NCI-H446 (cell line): ENCODE measurements around the gene DNM3.

Source experiments
- DNase-seq, 2 experiments: peaks; one replicate each; lab custom pipeline; 2025; lab: John Stamatoyannopoulos, UW

DNM3 gene

GRCh38 chr1:172238965-172239364 is 397.7 kb downstream of the DNM3 start:
- DNase-seq: no peak

DNA sequence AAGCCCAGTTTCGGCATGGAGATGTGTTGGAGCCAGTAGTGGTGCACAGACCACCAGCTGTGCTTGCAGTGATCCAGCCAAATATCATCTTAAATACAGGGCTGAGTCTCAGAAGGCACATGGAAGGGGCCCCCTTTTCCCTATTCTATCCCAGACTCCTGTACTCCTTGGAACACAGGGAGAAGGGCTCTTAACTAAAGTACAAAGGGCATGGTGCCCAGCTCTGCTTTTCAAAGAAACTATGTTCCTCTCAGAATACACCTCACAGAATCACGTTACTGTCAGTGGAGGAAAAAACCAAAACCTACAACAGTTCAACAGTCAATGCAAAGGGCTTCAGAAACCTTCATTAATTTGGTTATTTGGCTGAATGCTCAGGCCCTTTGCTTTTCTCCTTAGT is 398.6 kb downstream of the DNM3 start:
- DNase-seq: peak; percentile 63 to 84

DNA sequence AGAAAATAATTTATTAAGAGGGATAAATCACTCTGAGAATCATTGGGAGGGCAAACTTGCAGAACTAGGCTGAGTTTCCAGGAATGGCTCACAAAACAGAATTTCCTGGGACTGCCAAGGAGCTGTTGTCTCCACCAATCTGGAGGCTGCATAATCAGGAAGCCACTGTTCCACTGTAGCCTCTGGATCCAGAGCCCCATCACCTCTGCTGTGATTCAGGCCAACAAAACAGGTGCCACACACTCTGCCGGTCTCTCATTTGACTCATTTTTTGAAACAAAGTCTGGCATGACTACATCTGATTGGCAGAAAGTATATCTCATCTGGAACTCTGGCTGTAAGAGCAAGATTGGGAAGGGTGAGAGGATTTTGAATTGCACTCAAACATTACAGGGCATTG is 400.2 kb downstream of the DNM3 start:
- peak in 1 of 2 experiments; percentile 42 for DNase-seq

DNA sequence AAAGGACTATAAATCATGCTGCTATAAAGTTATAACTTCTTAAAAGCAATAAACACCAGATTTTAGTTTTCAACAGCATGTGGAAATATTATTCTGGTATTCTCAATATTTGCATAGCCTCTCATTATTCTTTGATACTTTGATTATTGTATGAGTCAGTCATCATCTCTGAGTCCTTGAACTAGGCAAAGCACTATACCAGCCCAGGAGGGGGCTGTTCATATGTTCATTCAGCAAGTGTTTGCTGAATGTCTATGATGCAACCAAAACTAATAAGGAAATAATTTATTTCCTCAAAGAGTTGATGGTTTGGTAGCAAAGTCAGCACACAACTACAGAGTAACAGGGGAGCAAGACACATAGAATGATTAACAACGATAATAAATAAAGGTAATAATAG is 403.6 kb downstream of the DNM3 start:
- no peak for DNase-seq

GRCh38 chr1:172245788-172246187 is 404.5 kb downstream of the DNM3 start:
- no peak for DNase-seq

GRCh38 chr1:172246521-172247390 is 405.5 kb downstream of the DNM3 start:
- no peak for DNase-seq

DNA sequence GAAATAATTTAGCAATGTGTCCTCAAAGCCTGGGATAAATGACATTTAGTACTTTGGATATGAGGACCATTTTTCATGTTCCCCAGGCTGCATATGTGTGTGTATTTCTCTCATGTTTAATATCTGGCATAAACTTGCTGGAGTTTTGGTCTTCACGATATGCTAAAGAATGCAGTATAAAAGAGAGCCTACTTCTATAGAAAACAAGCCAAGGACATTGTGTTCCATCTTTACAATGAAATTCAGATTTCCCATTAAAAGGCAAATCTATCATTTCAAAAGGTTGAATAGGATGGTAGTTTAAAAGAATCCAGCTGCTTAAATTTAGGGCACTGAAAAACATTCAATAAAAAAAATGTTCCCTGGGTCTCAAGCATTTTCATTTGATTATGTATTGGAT is 410.2 kb downstream of the DNM3 start:
- DNase-seq: no peak

- DNase-seq: no peak
Measured at GRCh38 chr1:172252321-172252720, 411.0 kb downstream of the DNM3 start.

DNA sequence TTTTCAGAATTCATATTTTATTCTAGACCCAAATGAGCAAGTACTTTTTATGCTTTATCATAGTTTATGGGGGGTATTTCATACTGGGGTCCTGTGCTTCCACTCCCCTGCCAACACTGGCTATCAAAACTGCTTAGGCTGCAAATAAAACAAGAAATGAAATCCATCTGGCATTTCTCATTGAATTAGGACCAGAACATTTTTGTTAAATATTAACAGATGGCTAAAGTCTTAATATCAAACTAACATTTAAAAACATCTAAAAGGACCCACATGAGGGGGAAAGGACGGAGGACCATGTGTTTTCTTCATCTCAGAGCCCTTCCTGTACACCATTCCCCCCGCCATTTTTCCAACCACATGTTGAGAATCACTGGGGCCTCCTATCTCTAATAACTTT is 411.7 kb downstream of the DNM3 start:
- no peak for DNase-seq

DNA sequence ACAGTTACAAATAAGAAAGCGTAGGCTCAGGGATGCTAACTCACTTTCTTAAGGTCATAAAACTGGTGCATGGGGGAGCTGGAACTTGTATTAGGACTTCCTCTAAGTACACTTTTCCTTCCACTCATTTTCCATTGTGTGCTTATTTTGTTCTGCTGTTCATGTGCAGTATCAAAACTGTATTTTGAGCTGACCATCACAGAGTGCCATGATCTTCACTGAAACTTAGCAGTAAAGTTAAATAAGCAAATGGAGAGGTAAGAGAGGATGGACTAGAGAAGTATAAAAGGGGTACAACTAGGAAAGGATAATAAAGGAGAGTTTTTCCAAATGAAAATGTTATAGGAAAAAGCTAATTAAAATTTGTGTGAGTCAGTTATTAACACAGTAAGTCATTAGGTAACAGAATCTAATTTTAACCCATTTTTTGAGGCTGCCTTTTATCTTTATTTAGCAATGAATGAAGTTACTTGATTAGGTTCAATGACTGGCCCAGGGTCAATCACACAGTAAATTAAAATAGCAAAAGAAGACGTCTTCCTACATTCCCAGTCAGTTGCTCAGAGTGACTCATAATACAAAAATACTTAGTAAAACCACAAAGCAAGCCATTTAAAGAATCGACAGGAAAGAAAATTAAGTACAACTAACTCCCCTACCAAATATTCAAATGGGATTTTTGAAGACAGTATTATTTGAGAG is 413.4 kb downstream of the DNM3 start:
- no peak for DNase-seq

DNA sequence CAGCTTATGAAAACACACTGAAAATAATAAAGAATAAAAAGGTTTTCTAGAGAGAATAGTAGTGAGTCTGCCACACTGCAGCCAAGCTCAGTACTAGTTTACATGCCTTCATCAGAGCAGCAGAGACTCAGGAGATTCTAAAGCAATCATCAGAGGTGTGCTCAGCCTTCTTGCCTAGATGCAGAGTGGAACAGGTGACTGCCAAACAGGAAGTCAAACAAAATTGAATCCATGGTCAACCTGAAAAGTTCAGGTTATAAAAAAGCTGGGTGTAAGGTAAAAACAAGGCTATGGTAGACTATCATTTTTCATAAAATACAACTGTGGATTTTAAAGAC is 413.9 kb downstream of the DNM3 start:
- DNase-seq: no peak

DNA sequence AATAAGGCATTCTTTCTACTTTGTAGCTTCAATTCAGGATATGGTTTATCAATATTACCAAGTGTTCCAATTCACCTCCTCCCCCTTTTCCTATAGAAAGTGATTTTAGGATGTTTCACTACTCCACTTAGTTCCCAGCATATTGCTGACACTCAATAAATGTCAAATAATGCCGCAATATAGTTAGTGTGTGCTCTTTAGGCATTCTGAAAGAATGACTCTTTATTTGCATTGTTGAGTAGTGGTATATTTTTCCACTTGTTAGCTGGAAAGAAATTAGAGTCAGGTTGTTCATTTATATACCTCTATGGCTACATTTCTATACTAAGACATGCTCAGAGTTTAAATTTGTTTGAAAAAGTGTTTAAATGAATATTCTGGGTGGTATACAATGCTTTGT is 424.6 kb downstream of the DNM3 start:
- no peak for DNase-seq

DNA sequence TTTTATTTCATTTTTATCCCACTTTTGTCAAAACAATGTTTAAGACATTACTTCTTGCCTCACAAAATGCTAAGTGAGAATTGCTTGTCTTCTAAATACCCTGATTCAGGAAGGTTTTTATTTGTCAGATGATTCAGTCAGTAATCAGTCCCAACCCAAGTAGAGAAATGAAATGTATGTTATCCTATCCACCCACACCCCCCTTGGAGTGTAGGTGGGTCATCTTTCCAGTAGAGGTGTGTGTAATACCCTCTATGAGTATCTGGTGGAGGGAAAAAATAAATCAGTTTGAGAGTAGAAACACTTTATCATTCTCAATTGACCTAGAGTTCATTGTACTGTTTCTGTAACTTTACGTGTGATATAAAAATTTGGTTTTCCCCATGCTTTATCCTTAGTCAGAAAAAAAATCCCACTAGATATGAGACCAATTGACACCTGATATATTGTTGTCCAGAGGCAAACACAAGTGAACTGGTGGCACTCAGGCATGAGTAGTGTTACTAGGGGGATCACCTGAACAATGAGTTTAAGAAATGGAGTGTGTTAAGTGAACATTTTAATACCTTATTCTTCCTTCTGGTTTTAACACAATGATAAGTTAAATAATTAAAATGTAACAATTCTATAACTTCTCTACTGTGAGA is 425.4 kb downstream of the DNM3 start:
- DNase-seq: no peak

DNA sequence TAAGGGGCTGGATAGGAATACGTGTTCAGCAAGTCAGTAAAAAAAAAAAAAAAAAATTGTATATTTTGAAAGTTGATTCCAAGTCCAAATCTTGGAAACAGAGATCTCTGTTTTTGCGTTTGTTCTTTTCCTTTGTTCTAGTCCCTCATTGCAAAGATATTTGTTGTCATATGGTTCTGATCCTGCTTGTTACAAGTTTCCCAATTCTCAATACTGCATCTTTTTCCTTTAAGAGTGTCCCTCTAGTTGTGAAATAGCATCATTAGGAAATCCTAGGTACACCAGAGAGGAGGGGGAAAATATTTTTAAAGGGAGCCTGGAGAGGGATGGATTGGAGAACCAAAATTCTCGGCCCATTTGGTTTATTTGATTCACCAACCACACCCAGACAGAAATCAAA is 426.9 kb downstream of the DNM3 start:
- DNase-seq: no peak

- DNase-seq: no peak
Measured at GRCh38 chr1:172269084-172269483, 427.8 kb downstream of the DNM3 start.

GRCh38 chr1:172269644-172270043 is 428.3 kb downstream of the DNM3 start:
- no peak for DNase-seq

DNA sequence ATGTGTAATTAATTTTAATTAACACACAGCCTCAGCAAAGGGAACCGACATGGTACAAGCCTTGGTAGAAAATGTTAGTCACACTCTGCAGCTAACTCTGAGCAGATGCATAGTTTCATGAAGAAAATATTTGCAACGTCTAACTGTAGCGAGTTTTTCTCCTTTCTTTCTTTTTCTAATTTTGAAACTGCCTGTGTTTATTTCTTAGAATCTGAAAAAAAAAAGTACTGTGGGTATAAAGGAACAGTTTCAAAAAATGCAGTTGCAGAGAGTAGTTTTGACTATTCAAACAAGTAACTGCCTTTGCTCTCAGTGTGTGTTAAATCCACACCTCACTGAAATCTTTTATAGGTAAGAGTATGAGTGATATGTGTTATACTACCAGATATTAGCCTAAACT is 429.3 kb downstream of the DNM3 start:
- no peak for DNase-seq

DNA sequence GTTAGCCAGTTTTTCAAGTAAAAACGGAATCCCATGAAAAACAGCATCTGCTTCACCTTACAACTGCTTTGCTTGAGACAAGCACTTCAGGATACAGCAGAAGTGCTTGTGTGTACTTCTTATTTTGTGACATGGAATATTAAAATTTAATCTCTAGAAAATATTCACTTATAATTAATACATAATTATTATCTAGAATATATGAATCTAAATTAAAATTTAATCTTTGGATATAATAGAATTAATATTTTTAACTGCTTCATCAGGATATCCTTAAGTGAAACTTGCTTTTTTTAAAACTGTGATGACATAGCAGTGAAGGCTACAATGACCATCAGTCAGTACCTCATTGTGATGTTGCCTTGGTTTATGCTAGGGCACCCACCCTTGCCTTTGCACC is 430.8 kb downstream of the DNM3 start:
- no peak for DNase-seq

GRCh38 chr1:172273647-172274396 is 432.5 kb downstream of the DNM3 start:
- no peak for DNase-seq

GRCh38 chr1:172275478-172275877 is 434.2 kb downstream of the DNM3 start:
- DNase-seq: no peak

DNA sequence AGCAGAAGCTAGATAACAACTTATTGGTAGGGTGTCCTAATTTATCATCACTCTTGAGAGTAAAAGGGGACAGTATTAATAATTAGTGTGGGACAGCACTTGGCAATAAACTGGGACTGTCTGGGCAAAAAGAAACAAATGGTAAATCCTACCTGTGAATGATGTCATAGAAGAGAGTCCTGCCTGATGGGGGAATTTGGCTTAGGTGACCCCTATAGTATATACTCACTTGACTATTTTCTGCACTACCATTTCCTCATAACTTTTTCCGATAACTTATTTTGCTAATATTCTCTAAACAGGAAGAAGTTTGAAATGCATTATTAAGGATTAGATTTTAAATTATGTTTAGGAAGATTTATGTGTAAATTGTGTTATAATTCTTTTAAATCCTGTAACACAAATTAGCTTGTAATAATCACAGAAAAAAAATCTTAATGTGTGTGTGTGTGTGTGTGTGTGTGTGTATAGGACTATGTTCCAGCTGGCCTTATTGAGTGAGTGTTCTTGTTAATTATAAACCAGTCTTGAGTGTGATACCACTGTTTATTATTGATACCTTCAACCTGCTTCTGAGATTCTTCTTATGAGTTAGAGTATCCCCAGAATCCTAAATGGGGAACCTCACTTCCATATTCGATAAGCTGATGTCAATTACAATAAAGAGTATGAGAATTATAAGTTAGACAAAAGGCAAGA is 435.0 kb downstream of the DNM3 start:
- no peak for DNase-seq

- no peak for DNase-seq
Measured at GRCh38 chr1:172277275-172277674, 436.0 kb downstream of the DNM3 start.
